ENCODE data around the gene NEDD4L. TPM values are rescaled to one million over a fixed set of nuclear protein-coding genes. Genes with fewer than 3 reads are reported as not detected.

Gene NEDD4L
- total and polyA plus RNA-seq, 10 of the 15 experiments (the other 5 are each of a cell fraction or from before 2014, with no cell fraction given) = 7.4 to 24.0 (median 17.7) TPM

DNA sequence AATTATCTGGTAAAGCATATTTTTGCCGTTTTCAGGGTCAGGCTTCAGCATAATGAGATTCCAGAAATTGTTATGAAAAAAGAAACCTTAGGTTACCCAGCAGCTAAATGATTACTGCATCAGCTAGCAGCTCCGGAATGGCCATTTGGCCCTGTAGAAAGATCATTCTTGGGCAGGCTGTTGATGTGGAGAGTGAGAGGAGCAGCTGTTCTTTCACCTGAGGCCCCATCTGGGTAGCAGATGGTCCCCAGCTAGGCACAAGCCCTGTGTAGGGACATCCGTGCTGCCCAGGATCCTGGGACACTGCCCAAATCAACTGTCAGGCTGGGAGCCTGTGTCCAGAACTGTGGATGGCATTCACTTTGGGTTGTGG lies 61.8 kb downstream of the NEDD4L start:
- no peaks in the 10 kb centered on the region for H3K79me2 ChIP-seq (ENCODE audit: control insufficient read depth, insufficient read depth, low read length)
- DNase-seq (ENCODE audit: low read depth, low spot score) (no peak), FAIRE-seq (no peak), ATAC-seq (no peak)
- H3K4me1 ChIP-seq (ENCODE audit: control insufficient read depth, insufficient read depth, low read length) = no peaks in the 10 kb centered on the region
- no peaks in the 10 kb centered on the region for H4K20me1 ChIP-seq (ENCODE audit: control insufficient read depth, insufficient read depth)
- in situ Hi-C loops (cut with MboI) (no loop called here), intact Hi-C loops (cut with micrococcal nuclease; ENCODE audit: unreplicated experiment) (no loop called here)
- WGBS (ENCODE audit: insufficient coverage, insufficient replicate concordance, low lambda C conversion rate, missing lambda C conversion rate) = 60% methylated on average over 3 of the region's 3 CpGs
- H3K36me3 ChIP-seq (ENCODE audit: control insufficient read depth in 2 of 2, insufficient read depth in 2 of 2, low read length in 1 of 2) = no peaks in the 10 kb centered on the region
- no peak overlapping the region for H3K4me2 ChIP-seq (ENCODE audit: control insufficient read depth, insufficient read depth)
- no peaks in the 10 kb centered on the region for H3K9me3 ChIP-seq (replicated peaks; ENCODE audit: control insufficient read depth, insufficient read depth, low read length)
- no peak overlapping the region for H2AFZ ChIP-seq (ENCODE audit: control insufficient read depth, low read depth, low read length)
- POLR2A ChIA-PET = interaction anchor here (0.6 to 1.4 kb wide), 4 partner anchors 9 to 61 kb away, joined by 3 to 6 read pairs (median 6); no protein-coding TSS in a partner anchor
- no TSS peak for BruUV-seq (replicated peaks)
- no peak overlapping the region for H3K9ac ChIP-seq (ENCODE audit: control insufficient read depth, insufficient read depth, low read length)
- H3K27ac ChIP-seq (ENCODE audit: control insufficient read depth, insufficient read depth) = no peak overlapping the region
- CTCF ChIA-PET = interaction anchor here (1.0 to 8.3 kb wide), 5 partner anchors 13 to 63 kb away, joined by 4 to 43 read pairs (median 5); partner anchors contain the start of gene NEDD4L
- no peak overlapping the region for H3K4me3 ChIP-seq
- RAD21 ChIA-PET (ENCODE audit: unreplicated experiment) = interaction anchor here (1.0 to 1.5 kb wide), 3 partner anchors 15 to 54 kb away, joined by 4 to 6 read pairs (median 6); no protein-coding TSS in a partner anchor
- SMC1A ChIA-PET (ENCODE audit: uncharacterized antibody, unreplicated experiment) = interaction anchor here (0.7 to 2.5 kb wide), 13 partner anchors 13 to 147 kb away, joined by 3 to 9 read pairs (median 3); no protein-coding TSS in a partner anchor
- H3K27me3 ChIP-seq (replicated peaks in 1 of 2; ENCODE audit: control insufficient read depth in 2 of 2, insufficient read depth in 2 of 2, low read length in 1 of 2) = no peaks in the 10 kb centered on the region
- TF ChIP-seq IRF4 (IDR thresholded peaks at IDR 0.05; ENCODE audit: low read depth, low read length) (no peak), CHD4 (IDR thresholded peaks at IDR 0.05) (no peak), TCF12 (IDR thresholded peaks at IDR 0.05; ENCODE audit: low read depth, low read length) (no peak), IKZF1 (conservative IDR thresholded peaks at IDR 0.05) (no peak), MYC (IDR thresholded peaks at IDR 0.05; ENCODE audit: insufficient read depth, insufficient read length, insufficient replicate concordance, low read length, severe bottlenecking) (no peak), SMARCA5 (IDR thresholded peaks at IDR 0.05) (no peak)
- TF ChIP-seq, protein P1, sequence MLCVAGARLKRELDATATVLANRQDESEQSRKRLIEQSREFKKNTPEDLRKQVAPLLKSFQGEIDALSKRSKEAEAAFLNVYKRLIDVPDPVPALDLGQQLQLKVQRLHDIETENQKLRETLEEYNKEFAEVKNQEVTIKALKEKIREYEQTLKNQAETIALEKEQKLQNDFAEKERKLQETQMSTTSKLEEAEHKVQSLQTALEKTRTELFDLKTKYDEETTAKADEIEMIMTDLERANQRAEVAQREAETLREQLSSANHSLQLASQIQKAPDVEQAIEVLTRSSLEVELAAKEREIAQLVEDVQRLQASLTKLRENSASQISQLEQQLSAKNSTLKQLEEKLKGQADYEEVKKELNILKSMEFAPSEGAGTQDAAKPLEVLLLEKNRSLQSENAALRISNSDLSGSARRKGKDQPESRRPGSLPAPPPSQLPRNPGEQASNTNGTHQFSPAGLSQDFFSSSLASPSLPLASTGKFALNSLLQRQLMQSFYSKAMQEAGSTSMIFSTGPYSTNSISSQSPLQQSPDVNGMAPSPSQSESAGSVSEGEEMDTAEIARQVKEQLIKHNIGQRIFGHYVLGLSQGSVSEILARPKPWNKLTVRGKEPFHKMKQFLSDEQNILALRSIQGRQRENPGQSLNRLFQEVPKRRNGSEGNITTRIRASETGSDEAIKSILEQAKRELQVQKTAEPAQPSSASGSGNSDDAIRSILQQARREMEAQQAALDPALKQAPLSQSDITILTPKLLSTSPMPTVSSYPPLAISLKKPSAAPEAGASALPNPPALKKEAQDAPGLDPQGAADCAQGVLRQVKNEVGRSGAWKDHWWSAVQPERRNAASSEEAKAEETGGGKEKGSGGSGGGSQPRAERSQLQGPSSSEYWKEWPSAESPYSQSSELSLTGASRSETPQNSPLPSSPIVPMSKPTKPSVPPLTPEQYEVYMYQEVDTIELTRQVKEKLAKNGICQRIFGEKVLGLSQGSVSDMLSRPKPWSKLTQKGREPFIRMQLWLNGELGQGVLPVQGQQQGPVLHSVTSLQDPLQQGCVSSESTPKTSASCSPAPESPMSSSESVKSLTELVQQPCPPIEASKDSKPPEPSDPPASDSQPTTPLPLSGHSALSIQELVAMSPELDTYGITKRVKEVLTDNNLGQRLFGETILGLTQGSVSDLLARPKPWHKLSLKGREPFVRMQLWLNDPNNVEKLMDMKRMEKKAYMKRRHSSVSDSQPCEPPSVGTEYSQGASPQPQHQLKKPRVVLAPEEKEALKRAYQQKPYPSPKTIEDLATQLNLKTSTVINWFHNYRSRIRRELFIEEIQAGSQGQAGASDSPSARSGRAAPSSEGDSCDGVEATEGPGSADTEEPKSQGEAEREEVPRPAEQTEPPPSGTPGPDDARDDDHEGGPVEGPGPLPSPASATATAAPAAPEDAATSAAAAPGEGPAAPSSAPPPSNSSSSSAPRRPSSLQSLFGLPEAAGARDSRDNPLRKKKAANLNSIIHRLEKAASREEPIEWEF (IDR thresholded peaks at IDR 0.05; ENCODE audit: insufficient replicate concordance, low read depth, low read length) = no peak
- TF ChIP-seq, protein P2, sequence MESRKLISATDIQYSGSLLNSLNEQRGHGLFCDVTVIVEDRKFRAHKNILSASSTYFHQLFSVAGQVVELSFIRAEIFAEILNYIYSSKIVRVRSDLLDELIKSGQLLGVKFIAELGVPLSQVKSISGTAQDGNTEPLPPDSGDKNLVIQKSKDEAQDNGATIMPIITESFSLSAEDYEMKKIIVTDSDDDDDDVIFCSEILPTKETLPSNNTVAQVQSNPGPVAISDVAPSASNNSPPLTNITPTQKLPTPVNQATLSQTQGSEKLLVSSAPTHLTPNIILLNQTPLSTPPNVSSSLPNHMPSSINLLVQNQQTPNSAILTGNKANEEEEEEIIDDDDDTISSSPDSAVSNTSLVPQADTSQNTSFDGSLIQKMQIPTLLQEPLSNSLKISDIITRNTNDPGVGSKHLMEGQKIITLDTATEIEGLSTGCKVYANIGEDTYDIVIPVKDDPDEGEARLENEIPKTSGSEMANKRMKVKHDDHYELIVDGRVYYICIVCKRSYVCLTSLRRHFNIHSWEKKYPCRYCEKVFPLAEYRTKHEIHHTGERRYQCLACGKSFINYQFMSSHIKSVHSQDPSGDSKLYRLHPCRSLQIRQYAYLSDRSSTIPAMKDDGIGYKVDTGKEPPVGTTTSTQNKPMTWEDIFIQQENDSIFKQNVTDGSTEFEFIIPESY (IDR thresholded peaks at IDR 0.05) = no peak
- TF ChIP-seq, protein P3, sequence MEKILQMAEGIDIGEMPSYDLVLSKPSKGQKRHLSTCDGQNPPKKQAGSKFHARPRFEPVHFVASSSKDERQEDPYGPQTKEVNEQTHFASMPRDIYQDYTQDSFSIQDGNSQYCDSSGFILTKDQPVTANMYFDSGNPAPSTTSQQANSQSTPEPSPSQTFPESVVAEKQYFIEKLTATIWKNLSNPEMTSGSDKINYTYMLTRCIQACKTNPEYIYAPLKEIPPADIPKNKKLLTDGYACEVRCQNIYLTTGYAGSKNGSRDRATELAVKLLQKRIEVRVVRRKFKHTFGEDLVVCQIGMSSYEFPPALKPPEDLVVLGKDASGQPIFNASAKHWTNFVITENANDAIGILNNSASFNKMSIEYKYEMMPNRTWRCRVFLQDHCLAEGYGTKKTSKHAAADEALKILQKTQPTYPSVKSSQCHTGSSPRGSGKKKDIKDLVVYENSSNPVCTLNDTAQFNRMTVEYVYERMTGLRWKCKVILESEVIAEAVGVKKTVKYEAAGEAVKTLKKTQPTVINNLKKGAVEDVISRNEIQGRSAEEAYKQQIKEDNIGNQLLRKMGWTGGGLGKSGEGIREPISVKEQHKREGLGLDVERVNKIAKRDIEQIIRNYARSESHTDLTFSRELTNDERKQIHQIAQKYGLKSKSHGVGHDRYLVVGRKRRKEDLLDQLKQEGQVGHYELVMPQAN (conservative IDR thresholded peaks at IDR 0.05) = no peak
- TF ChIP-seq, protein P4, sequence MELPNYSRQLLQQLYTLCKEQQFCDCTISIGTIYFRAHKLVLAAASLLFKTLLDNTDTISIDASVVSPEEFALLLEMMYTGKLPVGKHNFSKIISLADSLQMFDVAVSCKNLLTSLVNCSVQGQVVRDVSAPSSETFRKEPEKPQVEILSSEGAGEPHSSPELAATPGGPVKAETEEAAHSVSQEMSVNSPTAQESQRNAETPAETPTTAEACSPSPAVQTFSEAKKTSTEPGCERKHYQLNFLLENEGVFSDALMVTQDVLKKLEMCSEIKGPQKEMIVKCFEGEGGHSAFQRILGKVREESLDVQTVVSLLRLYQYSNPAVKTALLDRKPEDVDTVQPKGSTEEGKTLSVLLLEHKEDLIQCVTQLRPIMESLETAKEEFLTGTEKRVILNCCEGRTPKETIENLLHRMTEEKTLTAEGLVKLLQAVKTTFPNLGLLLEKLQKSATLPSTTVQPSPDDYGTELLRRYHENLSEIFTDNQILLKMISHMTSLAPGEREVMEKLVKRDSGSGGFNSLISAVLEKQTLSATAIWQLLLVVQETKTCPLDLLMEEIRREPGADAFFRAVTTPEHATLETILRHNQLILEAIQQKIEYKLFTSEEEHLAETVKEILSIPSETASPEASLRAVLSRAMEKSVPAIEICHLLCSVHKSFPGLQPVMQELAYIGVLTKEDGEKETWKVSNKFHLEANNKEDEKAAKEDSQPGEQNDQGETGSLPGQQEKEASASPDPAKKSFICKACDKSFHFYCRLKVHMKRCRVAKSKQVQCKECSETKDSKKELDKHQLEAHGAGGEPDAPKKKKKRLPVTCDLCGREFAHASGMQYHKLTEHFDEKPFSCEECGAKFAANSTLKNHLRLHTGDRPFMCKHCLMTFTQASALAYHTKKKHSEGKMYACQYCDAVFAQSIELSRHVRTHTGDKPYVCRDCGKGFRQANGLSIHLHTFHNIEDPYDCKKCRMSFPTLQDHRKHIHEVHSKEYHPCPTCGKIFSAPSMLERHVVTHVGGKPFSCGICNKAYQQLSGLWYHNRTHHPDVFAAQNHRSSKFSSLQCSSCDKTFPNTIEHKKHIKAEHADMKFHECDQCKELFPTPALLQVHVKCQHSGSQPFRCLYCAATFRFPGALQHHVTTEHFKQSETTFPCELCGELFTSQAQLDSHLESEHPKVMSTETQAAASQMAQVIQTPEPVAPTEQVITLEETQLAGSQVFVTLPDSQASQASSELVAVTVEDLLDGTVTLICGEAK (IDR thresholded peaks at IDR 0.05; ENCODE audit: borderline replicate concordance) = no peak
